RKO (cell line): ENCODE data around the gene STK33.
"Not testable (repeated sequence)": the region's sequence is repeated elsewhere in the genome, so short reads cannot be mapped to it uniquely, and the experiment has no call there.

Experiments used
- DNase-seq: peaks from one replicate; pipeline ENCODE4 v3.0.0-alpha.2; 2016; ENCODE audit warnings: low spot score

The STK33 gene

GRCh38 chr11:8543278-8543677, 50.8 kb downstream of the STK33 start:
- DNase-seq, result no peak

GRCh38 chr11:8541448-8541847, 52.6 kb downstream of the STK33 start:
- DNase-seq, result no peak

- no peak for DNase-seq
Observed at GRCh38 chr11:8533332-8533731, 60.7 kb downstream of the STK33 start.

GRCh38 chr11:8532475-8532874, 61.6 kb downstream of the STK33 start:
- DNase-seq, result no peak

- DNase-seq, result no peak
Observed at GRCh38 chr11:8531982-8532381, 62.0 kb downstream of the STK33 start.

- no peak for DNase-seq
Observed at GRCh38 chr11:8531312-8531711, 62.7 kb downstream of the STK33 start.

- DNase-seq, result no peak
Observed at GRCh38 chr11:8527939-8528338, 66.1 kb downstream of the STK33 start.

GRCh38 chr11:8523396-8523795, 70.6 kb downstream of the STK33 start:
- DNase-seq, result no peak

GRCh38 chr11:8512547-8512946, 81.5 kb downstream of the STK33 start:
- DNase-seq, result no peak

- DNase-seq, result no peak
Observed at GRCh38 chr11:8503910-8504364, 90.1 kb downstream of the STK33 start.

- no peak for DNase-seq
Observed at GRCh38 chr11:8501836-8502235, 92.2 kb downstream of the STK33 start.

- no peak for DNase-seq
Observed at GRCh38 chr11:8488395-8488794, 105.6 kb downstream of the STK33 start.

- DNase-seq, result no peak
Observed at GRCh38 chr11:8487261-8487660, 106.8 kb downstream of the STK33 start.

- no peak for DNase-seq
Observed at GRCh38 chr11:8484251-8484650, 109.8 kb downstream of the STK33 start.

- DNase-seq, result no peak
Observed at GRCh38 chr11:8480858-8481257, 113.2 kb downstream of the STK33 start.

GRCh38 chr11:8477680-8478079, 116.3 kb downstream of the STK33 start:
- DNase-seq, result no peak

- DNase-seq, result no peak
Observed at GRCh38 chr11:8477151-8477550, 116.9 kb downstream of the STK33 start.

GRCh38 chr11:8467806-8468205, 126.2 kb downstream of the STK33 start:
- not testable (repeated sequence) for DNase-seq

GRCh38 chr11:8467356-8467755, 126.7 kb downstream of the STK33 start:
- DNase-seq, result not testable (repeated sequence)

- not testable (repeated sequence) for DNase-seq
Observed at GRCh38 chr11:8466884-8467283, 127.1 kb downstream of the STK33 start.

- no peak for DNase-seq
Observed at GRCh38 chr11:8459711-8460399, 134.2 kb downstream of the STK33 start.

- DNase-seq, result no peak
Observed at GRCh38 chr11:8442301-8442700, 151.7 kb downstream of the STK33 start.

GRCh38 chr11:8440649-8441048, 153.4 kb downstream of the STK33 start:
- DNase-seq, result no peak

GRCh38 chr11:8429483-8429882, 164.5 kb downstream of the STK33 start:
- DNase-seq, result no peak
